Measurements from ENCODE around the gene EMP2.
"Not testable (repeated sequence)": the region's sequence is repeated elsewhere in the genome, so short reads cannot be mapped to it uniquely, and the experiment has no call there.

Gene EMP2, protein sequence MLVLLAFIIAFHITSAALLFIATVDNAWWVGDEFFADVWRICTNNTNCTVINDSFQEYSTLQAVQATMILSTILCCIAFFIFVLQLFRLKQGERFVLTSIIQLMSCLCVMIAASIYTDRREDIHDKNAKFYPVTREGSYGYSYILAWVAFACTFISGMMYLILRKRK

DNA sequence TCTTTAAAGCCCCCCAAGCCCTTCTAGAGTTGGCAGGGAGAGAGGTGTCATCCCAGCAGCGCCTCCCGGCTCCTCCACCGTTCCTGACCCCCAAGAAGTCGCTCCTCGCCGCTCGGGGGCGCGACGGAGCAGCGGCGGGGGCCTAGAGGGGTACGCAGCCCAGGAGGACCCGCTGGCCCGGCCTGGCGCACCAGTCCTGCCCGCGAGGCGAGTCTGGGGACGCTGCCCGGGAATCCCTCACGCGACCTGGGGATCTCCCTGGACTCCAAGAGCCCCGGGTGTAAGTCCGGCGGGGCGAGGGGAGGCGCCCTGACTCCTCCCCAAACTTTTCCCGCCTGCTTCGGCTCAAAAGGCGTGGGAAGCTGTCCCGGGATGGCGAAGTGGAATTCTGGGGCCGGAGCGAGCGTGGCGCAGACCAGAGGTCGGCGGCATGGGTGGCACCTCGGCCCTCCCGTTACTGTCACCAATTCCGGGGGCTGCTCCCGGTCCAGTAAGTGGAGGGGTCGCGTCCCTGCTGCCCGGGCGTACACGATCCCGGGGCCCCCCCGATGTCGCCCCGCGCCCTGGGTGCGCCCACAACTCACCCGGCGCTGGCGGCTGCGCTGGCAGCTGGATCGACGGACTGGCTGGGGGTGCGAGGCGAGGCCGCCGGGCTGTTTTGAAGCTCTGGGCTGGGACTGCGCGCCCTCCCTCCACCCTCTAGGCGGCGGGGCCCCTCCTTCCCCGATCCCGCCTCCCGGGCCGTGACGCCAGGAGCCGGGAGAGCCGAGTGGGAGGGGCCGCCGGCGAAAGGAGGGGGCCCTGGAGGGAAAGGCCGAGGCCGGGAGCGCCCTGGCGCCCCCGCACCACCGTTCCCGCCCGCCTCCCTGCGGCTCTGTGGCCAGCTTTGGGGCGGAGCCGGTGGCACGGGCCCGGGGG is at the start of gene EMP2:
TSS of gene EMP2 (minus strand) at position 634 of the 918 bp plus-strand sequence. CDS start 32,981 bp downstream, outside the sequence.
- peak; percentile 52 for DNase-seq

DNA sequence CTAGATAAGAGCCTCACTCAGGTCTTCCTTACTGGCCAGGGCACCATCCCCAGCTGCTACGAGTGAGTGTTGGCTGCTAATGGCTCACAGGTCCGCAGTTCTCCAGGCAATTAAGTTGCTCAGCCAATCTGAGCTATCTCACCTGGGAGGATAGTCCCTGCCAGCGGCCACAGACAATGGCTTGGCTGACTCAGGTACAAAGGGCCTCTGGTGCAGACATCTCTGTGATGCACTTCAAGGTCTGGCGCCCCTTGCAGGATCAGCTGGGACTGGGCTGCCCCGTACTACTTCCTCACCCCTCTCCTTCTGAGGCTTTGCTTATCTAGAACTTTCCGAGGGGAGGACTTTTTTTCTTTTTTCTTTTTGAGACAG is 49.2 kb upstream of the EMP2 start:
- no peak for DNase-seq

DNA sequence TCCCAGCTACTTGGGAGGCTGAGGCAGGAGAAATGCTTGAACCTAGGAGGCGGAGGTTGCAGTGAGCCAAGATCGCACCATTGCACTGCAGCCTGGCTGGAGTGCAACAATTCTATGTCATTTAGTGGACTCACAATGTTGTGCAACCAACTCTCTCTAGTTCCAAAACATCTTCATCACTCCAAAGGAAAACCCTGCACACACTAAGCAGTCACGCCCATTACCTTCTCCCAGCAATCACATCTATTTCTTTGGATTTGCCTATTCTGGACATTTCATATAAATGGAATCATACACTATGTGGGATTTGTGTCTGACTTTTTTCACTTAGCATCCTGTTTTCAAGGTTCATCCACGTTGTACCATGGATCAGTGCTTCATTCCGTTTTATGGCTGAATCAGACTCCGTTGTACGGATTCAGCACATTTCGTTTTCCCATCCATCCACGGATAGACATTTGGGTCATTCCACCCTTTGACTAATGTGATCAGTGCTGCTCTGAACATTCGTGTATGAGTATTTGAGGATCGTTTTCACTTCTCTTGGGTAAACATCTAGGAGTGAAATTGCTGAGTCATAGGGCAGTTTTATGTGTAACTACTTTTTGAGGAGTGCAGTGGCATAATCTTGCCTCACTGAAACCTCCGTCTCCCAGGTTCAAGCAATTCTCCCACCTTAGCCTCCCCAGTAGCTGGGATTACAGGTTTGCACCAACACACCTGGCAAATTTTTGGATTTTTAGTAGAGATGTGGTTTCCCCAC is 45.4 kb upstream of the EMP2 start:
- peak; percentile 74 for DNase-seq

DNA sequence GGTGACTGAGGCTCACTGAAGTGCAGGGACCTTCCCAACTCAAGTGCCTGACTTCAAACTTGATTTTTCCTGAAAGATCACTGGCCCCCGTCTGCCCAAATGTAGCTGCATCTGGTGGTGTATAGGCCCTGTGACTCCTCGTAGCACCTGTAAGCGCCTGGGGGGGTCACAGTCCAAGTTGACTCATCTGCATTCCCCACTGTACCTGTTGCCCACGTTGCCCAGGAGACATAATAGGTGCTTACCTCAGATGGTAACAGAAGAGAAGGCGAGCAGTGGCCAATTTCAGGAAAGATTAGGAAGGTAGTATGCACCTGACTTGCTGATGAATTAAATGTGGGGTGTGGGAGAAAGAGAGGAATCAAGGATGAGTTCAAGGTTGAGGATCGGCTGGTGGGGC is 44.1 kb upstream of the EMP2 start:
- DNase-seq, result no peak

DNA sequence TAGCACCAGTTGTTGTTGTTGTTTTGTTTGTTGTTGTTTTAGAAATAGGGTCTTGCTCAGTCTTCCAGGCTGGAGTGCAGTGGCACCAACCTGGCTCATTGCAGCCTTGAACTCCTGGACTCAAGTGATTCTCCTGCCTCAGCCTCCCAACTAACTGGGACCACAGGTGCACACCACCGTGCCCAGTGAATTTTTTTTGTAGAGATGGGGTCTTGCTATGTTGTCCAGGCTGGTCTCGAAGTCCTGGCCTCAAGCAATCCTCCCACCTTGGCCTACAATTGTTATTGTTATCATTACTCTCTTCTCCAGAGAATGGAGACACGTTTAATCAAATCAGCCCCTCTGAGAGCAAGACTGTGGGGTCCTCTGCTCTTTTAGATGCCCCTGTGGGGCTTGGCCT is 42.7 kb upstream of the EMP2 start:
- no peak for DNase-seq

DNA sequence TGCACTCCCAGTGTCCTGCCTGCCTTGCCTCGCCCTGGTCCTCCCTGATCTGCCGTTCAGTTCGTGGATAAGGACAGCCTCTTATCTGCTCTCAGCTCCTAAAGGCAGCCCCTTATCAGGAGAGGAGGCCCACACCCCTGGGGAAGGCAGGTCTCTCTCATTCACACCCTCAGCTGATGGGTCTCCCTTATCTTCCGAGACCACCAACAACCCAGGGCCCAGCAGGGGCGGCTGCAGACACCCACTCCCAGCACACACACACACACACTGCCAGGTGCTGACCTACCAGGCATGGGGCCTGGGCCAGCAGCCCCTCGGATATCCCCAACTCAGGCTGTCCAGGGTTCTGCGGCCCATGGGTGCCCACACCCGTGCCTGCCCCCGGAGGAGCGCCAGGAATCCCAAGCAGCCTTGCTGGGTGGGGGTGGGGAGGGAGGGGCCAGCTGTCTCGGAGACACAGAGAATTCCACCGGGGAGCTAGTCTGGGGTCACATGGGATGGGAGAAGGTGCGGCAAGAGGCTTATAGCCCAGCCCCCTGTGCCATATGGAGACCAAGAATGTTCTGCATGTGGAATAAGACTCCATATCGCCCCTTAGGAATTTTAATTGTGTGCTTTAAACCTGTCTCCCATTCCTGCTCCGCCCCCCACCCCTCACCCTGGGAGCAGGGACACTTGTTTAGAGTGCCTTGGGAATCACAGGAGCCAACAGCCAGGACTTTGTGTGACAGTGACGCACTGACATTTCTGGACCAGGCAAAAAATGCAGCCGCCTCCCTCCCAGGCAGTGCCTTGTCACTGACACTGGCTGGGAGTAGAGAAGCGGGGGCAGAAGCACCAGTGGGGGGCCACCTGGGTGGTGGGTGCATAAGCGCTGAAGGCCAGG is 41.9 kb upstream of the EMP2 start:
- no peak for DNase-seq

DNA sequence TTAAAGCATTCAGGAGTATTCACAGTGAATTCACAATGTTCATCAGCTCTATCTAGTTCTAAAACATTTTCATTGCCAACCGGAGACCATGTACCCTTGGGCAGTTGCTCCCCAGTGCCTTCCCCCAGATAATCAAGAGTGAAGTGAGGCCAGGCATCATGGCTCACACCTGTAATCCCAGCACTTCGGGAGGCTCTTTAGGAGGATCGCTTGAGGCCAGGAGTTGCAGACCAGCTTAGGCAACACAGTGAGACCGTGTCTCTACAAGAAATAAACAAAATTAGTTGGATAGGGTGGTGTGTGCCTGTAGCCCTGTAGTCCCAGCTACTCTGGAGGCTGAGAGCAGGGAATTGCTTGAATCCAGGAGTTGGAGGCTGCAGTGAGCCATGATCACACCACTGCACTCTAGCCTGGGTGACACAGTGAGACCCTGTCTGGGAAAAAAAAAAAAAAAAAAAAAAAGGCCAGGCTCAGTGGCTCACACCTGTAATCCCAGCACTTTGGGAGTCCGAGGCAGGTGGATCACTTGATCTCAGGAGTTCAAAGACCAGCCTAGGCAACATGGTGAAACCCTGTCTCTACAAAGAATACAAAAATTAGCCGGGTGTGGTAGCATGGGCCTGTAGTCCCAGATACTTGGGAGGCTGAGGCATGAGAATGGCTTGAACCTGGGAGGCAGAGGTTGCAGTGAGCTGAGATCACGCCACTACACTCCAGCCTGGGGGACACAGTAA is 41.0 kb upstream of the EMP2 start:
- not testable (repeated sequence) for DNase-seq

DNA sequence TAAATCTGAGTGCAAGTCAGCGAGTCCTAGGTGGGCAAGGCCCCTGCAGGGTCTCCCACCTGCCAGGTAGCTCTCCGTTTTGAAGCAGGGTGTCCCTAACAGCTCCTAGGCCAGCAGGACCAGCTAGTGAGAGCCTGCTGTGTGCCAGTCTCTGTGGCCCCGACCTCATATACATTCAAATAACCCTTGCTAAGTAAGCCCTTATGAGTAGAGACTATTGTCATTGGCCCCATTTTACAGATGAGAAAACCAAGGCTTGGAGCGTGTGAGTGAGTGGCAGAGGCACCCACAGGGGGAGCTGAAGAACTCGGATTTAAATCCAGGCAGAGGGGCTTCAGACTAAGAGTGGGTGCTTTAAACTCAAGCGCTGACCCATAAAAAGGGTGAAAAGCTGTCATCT is 39.7 kb upstream of the EMP2 start:
- no peak for DNase-seq

DNA sequence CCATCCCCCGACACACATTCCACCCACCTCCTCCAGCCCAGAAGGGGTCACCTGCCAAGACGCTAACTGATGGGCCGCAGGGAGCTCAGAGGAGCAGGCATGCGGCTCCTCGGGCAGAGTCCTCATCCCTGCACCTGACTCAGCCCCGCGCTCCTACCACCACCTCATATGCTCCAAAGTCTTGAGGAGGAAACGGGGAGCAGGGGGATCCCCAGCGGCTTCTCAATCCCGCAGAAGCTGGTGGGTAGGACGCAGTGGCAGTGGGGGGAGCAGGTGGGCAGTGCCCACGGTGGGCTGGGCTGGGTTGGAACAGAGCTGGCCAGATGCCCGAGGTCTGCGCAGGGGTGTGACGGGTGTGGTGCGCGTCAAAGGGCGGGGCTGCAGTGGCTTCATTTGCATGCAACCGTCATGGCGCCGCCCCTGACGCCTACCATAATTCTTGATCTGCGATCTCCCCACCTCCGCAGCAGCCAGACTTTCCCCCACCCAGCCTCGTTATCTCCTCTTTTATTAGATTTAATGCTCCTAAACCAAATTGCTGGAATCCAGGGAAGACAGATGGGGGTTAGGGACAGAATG is 39.0 kb upstream of the EMP2 start:
- peak; percentile 48 for DNase-seq

DNA sequence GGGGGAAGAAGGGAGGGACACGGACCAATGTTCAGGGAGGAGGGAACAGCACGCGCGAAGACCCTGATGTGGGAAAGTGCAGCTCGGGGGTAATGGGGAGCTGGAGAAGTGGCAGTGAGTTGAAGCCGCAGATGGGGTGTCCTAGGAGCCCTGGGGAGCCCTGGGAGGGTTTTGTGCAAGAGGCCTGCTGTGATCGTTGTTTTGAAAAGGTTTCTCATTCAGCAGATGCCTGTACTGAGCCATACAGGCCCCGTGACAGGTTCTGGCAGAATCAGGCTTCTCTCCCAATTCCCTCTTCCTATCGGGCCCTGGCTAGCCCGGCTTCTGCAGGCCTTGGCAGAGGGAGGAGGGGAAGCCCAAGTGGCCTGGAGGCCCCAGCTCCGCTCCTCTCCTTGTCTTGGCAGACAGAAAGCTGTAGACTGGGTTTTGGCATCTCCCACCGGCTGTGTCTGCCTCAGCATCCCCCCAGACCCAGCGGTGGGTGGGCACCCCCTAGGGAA is 38.4 kb upstream of the EMP2 start:
- DNase-seq, result no peak

DNA sequence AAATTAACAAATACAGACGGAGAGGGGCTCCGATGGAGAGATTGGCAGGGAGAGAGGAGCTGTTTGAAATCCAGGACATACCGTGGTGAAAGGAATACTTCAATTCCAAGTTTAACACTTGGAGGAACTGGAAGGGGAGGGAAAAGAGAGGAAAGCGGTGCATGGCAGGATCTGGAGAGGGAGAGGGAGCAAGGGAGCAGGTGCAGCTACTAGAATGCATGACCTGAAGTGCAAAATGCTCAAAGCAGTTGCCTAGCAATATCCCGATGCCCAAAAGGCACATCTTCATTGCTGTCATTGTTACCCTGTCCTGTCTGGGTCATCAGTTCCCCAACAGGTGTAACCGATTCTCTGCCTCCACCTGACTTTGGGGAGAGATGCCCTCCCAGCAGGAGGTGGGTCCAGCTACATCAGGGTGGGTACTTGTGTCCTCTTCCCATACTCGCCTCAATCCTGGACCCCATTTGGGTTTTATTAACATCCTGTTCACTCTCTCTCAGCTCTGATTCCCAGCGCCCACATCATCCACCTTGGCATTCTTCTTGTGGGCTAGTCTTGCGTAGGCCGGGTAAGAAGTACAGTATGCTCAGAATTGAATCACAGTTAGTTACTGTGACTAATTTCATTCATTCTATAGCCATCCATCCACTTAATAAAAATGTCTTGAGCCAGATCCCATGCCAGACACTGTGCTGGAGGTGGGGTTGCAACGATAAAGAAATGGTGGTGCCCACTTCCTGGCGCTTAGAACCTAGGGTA is 37.4 kb upstream of the EMP2 start:
- DNase-seq, result no peak

DNA sequence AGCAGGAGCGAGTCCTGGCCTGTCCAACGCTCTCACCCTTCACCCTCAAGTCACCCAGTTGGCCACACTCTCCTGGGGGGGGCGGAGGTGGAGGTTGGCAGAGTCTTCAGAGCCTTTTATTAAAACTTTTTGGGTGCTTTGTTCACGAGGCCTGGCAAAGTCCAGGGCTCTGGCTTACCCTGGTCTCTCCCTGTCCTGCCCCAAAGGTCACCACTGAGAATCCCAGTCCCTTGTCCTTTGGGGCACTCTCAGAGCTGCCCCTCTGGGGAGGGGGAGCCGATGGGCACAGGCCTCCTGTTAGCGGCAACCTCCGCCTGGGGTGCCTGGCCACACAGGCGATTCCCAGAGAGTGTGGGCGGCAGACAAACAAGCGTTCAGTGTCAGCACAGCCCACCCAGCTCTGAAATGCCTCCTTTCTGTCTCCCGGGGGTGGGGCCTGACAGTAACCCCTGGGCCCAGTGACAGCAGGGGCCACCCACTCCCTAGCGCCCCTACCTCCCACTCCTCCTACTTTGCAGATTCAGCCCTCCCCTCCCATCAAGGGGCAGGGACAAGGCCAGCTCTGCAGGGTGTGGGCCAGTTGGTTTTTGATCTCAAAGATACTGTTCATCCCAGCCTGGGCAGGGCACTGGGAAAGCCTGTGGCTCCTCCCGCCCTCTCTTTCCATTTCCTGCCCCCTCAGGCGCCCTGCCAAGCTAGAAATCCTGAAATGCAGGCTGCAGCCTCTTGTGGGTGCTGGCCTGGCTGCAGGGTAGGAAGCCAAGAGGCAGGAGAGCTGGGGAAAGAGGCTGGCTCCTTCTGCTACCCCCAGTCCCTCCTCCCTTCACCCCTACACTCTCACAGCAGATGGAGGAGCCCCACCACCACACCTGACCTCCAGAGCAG is 36.6 kb upstream of the EMP2 start:
- DNase-seq, result no peak

DNA sequence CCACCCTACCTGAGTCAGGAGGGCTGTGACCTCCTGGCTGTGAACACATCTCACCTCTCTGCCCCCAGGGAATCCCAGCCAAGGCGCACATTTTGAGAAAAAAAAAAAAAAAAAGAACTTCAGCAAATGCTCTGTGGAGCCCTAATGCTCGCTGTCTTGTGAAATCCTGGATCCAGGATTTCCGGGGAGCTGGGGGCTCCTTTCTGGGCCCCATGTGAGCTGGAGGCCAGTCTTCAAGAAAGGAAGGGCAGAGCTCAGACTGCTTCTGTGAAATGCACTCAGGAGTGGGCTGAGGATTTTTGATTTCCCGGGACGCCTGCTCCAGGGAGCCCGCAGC is 36.0 kb upstream of the EMP2 start:
- DNase-seq, result no peak

DNA sequence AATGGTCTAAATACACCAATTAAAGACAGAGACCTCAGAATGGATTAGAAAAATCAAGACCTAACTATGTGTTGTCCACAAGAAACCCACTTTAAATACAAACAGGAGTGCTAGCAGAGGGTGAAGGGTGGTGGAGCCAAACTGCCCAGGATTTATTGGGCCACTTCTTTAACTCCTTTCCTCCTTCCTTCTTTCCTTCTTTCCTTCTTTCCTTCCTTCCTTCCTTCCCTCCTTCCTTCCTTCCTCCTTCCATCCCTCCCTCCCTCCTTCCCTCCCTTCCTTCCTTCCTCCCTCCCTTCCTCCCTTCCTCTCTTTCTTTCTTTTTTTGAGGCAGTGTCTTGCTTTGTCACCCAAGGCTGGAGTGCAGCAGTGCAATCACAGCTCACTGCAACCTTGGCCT is 34.3 kb upstream of the EMP2 start:
- no peak for DNase-seq

DNA sequence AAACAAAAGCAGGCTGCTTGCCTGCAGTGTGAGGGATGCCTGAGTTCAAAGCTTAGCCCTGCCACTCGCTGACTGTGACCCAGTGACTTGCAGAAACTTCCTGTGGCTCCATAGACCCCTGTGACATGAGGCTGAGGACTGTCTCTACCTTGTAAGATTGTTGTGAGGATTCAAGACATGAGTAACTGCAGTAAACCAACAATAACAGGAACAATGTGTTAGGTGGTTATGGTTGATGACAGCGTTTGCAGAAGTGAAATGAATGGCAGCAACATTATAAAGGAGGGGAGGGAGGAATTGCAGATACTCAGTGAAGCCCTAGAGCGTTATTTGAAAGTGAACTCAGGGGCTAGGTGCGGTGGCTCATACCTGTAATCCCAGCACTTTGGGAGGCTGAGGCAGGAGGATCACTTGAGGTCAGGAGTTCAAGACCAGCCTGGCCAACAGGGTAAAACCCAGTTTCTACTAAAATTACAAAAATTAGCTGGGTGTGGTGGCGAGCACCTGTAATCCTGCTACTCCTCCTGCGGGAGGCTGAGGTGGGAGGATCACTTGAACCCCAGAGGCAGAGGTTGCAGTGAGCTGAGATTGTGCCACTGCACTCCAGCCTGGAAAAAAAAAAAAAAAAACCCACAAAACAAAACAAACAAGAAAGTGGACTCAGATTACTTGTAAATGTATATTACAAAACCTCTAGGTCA is 33.5 kb upstream of the EMP2 start:
- DNase-seq, result peak; percentile 21

DNA sequence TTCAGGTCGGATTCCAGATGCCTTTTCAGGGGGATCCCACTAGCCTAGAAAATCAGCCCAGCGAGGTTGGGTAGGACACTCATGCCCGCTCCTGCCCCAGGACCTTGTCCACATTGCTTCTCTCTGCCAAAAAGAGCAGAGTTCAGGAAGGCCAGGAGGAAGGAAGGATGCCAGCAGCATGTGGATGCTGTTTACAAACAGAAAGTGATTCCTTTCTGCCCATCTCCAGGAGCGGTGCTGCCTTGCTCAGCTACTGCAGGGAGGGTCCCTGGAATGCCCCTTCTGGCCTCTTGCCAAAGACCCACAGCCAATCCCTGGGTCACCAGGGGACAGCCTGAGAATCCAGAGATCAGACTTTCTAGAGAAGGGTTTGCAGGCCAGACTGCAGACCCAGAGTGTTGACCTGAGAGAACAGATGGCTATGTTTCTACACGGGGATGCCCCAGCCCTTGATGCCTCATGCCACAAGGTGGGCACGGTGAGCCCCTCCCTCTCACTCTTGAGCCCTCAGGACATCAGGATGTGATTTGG is 32.3 kb upstream of the EMP2 start:
- DNase-seq, result no peak

DNA sequence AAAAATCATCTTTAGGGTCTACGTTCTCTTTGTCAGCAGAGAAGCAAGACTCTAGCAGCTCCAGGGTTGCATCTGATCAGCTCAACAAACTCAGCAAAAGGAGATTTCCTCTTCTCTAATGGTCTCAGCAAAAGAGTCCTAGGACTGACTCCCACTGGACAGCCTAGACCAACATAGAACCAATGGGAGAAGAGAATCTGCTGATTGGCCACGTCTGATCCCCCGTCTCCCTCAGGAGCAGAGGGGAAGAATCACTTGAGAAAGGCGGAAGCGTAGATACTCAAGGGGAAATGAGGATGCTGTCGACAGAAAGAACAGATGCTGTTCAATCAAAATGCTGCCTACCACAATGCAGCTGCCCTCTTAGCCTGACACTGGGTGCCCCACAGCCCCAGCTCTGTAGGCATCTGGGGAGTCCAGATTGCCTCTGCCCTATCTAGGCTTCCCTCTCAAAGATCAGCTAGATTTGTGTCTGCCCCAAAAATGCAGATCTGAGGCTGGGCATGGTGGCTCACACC is 31.5 kb upstream of the EMP2 start:
- DNase-seq, result no peak

DNA sequence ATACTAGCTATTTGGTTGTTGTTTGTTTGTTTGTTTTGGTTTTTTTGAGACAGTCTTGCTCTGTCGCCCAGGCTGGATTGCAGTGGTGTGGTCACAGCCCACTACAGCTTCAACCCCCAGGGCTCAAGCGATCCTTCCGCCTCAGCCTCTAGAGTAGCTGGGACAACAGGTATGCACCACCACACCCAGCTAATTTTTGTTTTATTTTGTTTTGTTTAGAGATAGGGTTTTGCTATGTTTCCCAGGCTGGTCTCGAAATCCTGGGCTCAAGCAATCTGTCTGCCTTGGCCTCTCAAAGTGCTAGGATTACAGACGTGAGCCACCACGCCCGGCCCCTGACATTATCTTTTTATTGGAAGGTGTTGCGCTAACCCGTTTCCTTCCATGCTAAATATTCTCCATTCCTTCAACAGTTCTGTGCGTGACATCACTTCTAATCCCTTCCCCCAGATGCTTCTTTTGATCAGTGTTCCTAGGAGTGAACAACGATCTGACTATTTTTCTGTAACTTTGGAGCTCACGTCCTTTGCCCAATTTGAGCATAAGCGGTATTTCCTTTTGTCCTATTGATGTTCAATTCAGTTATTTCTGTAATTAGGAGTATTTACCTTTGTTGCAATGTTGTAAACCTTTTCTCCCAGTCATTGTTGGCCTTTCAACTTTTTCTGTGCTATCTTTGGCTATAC is 30.2 kb upstream of the EMP2 start:
- DNase-seq, result no peak
